Erythroblast (primary cell): ENCODE data around the gene RBMY1B.
"Not testable (repeated sequence)": the region's sequence is repeated elsewhere in the genome, so short reads cannot be mapped to it uniquely, and the experiment has no call there.

Experiments used
- GATA1 ChIP-seq: IDR thresholded peaks from 2 replicates; pipeline ENCODE4 v1.6.1; 2011; ENCODE audit warnings: low read depth, mild to moderate bottlenecking, control low read depth, low read length, moderate library complexity
- POLR2A ChIP-seq: IDR thresholded peaks from 2 replicates; pipeline ENCODE4 v1.6.1; 2011; ENCODE audit warnings: mild to moderate bottlenecking, low read length

DNA sequence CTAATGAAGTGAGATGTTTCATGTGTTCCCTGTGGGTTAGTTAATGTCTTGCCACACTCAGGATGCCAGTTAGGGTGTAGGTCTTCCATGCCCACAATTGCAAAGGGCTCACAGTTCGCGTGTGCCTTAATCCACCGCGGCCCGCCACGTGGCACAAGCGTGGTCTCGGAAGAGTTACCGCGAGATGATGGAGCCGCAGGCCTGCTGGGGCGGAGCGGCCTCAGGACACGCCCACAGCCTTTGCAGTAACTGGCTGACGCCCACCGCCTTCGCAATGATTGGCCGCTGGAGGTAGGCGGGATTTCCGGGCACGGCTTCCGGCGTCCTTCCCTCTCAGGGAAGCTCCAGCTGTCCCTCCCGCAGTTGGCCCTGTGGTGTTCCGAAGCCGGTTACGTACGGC, at the start of gene RBMY1B:
- TF ChIP-seq POLR2A, GATA1: not testable (repeated sequence)
